Skeletal muscle tissue (tissue), 4 donors: Measurements from ENCODE around the gene CCDC69. TPM values are rescaled to one million over a fixed set of nuclear protein-coding genes. Genes with fewer than 3 reads are reported as not detected.

Source experiments
- H3K27ac ChIP-seq: one replicate; pipeline ENCODE4 v1.7.0; 2013; ENCODE audit warnings: mild to moderate bottlenecking, low read depth, low read length, inconsistent platforms
- H3K27me3 ChIP-seq, 3 donors: one replicate each; pipeline ENCODE4 v1.7.0; 2013; ENCODE audit warnings: low read length in 3 of 3; ENCODE audit not compliant: control insufficient read depth in 3 of 3, insufficient read depth in 3 of 3
- H3K36me3 ChIP-seq, 3 donors: one replicate each; pipeline ENCODE4 v1.7.0; 2013; ENCODE audit warnings: low read length in 3 of 3; ENCODE audit not compliant: control insufficient read depth in 3 of 3, insufficient read depth in 3 of 3
- H3K4me1 ChIP-seq, 3 donors: one replicate each; pipeline ENCODE4 v1.7.0; 2013; ENCODE audit warnings: low read length in 3 of 3, mild to moderate bottlenecking in 3 of 3; ENCODE audit not compliant: control insufficient read depth in 3 of 3, insufficient read depth in 3 of 3
- H3K4me3 ChIP-seq, 3 donors: one replicate each; pipeline ENCODE4 v1.7.0; 2013; ENCODE audit warnings: low read length in 3 of 3
- H3K9ac ChIP-seq, 3 donors: one replicate each; pipeline ENCODE4 v1.7.0; 2013; ENCODE audit warnings: low read length in 3 of 3, mild to moderate bottlenecking in 3 of 3, moderate library complexity in 2 of 3, low read depth in 1 of 3
- H3K9me3 ChIP-seq, 3 donors: one replicate each; pipeline ENCODE4 v1.7.0; 2013; ENCODE audit warnings: low read length in 3 of 3; ENCODE audit not compliant: control insufficient read depth in 3 of 3
- total RNA-seq: library from RNA; depleted of rRNA; stranded (reverse); fragments of >200 nt; gene quantifications from one replicate; pipeline ENCODE4 v1.2.3, GENCODE V29; 2014
- donor health status: Osteomylitis.

CCDC69 gene
- total RNA-seq, 1 donor from 2014 or later = 21.9 TPM

DNA sequence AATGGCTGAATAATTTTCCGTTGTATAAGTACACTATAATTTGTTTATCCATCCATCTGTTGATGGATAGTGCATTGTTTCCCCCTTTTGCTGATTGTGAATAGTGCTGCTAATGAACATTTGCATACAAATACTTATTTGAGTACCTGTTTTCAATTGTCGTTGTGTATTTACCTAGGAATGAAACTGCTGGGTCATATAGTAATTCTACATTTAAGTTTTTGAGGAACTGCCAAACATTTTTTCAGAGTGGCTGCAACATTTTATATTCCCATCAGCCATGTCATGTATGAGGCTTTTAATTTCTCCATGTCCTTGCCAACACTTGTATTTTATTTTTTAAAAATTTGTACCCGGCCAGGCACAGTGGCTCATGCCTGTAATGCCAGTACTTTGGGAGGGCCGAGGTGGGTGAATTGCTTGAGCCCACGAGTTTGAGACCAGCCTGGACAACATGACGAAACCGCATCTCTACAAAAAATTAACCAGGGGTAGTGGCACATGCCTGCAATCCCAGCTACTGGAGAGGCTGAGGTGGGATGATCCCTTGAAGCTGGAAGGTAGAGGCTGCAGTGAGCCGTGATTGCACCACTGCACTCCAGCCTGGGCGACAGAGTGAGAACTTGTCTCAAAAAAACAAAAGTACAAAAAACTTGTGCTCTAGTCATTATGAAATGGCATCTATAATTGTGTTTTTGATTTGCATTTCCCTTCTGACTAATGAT is 64.1 kb downstream of the CCDC69 start:
- H3K9me3 ChIP-seq = no peaks in the 10 kb centered on the region
- no peak overlapping the region for H3K9ac ChIP-seq
- no peaks in the 10 kb centered on the region for H3K27me3 ChIP-seq
- no peaks in the 10 kb centered on the region for H3K36me3 ChIP-seq
- H3K4me3 ChIP-seq = no peak overlapping the region
- no peak overlapping the region for H3K27ac ChIP-seq
- peaks cover 32 to 37% (median 33%) of the 10 kb centered on the region in 3 donors for H3K4me1 ChIP-seq

DNA sequence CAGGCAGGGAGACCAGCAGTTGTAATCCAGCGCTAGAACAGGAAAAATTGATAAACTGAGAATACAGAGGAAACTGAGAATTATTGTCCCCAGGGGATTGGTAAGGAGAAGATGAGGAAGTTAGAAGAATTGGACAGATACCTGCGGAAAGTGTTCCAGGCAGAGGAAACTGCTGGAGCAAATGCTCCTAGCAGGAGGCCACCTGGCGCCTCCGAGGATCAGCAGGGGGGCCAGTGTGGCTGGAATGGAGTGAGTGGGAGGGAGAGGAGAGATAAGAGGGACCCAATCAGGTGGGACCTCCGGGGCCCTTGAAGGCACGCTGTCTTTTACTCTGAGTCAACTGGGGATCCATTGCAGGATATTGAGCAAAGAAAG is 65.6 kb downstream of the CCDC69 start:
- H3K4me3 ChIP-seq = peak overlapping the region; percentile 92 to 97 (median 93)
- peaks cover 0 to 2% (median 0%) of the 10 kb centered on the region in 3 donors for H3K36me3 ChIP-seq
- peak overlapping the region; percentile 84 for H3K27ac ChIP-seq
- no peaks in the 10 kb centered on the region for H3K9me3 ChIP-seq
- H3K27me3 ChIP-seq = no peaks in the 10 kb centered on the region
- H3K9ac ChIP-seq = peak overlapping the region; percentile 76 to 96 (median 86)
- H3K4me1 ChIP-seq = peaks cover 33 to 44% (median 34%) of the 10 kb centered on the region in 3 donors

DNA sequence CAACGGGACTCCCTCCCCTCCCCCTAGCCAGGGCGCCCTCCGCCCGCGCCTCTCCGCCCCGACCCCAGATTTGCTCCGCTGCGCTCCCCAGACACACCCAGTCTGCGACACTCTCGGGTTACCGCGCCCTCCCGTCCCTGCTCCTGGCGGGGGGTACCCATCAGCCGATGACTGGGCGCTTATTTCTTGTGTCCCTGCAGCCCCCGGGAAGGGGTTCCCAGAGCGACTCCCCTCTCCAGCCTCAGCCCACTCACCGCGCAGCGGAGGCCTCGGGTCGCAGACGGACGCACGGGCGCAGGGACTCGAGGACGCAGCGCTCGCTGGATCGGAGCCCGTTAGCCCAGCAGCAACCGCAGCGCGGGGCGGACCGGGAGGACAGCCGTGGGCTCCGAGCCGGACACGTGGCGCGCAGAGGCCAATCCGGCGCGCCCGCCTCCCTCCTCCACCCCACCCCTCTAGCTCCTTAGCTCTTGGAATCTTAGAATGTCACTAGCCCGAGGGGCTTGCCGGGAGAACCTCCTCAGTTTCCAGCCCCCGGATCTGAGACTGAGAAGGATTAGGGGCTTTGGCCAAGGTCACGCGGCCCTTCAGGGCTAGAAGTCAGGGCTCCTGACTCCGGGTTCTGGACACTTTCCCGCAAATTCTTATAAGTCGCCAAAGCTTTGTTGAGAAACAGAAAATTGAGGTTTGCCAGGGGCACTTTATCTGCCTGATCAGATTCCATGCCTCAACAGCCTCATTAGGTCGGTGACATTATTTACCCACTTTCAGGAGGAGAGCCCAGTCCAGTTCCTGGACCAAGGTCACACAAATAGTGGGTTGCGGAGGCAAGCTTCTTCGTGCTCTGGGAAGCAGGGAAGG is 66.2 kb downstream of the CCDC69 start, which contains the start of gene ANXA6:
ANXA6 (minus strand) TSS at position 354 of the 861 bp plus-strand sequence. CDS start 9,878 bp downstream, outside the sequence.
- Histone ChIP-seq H3K9me3 (no peaks in the 10 kb centered on the region), H3K4me3 (peak within 1 kb of the TSS; percentile 92 to 97 (median 93)), H3K27ac (peak within 1 kb of the TSS; percentile 84), H3K4me1 (peaks cover 34 to 47% (median 34%) of the 10 kb centered on the region in 3 donors), H3K27me3 (no peaks in the 10 kb centered on the region), H3K9ac (peak within 1 kb of the TSS; percentile 76 to 96 (median 86)), H3K36me3 (peaks cover 0 to 2% (median 0%) of the 10 kb centered on the region in 3 donors)

DNA sequence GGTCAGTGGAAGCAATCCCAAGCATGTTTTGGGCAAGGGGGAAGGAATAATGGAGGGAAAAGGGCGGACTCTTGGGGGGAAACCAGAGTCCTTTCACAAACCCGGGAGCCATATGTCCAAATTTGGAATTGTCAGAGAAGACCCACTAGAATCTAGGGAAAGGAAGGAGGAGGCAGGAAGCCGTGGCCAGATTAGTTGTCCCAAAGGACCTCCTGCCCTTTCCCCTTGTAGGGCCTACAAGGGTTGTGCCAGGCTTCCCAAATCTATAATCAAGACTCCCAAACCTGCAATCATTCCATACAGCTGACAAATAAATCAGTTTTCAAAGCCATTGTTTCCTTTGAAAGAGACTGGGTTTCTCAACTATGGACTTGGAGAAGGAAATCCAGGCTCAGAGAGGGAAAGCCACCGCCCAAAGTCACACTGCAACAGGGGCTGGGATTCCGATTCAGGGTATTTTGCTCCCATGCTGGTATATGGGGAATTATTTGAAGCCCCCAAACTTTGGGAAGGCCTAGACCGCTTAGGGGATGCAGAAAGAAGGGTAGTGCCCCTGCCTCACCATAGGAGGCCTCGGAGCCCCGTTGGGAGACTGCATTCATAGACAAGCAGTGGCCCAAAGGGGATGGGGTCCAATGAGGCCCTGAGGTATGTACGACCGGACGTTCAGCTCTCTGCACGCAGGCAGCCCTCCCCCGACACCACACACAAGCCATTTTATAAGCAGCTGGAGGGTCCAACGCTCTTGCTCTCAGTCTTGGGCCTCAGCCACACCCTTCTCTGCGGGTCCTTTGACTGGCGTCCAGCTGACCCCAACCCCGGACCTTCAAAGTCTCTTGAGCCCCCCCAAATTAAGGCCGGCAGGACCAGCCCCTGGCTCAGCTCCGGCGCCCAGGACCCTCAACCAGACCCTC is 67.1 kb downstream of the CCDC69 start:
- Histone ChIP-seq H3K9ac (peak overlapping the region; percentile 76 to 96 (median 86)), H3K27ac (peak overlapping the region; percentile 84), H3K36me3 (peaks cover 0 to 2% (median 0%) of the 10 kb centered on the region in 3 donors), H3K4me3 (peak overlapping the region; percentile 92 to 97 (median 93)), H3K9me3 (no peaks in the 10 kb centered on the region), H3K27me3 (no peaks in the 10 kb centered on the region), H3K4me1 (peaks cover 39 to 56% (median 39%) of the 10 kb centered on the region in 3 donors)

DNA sequence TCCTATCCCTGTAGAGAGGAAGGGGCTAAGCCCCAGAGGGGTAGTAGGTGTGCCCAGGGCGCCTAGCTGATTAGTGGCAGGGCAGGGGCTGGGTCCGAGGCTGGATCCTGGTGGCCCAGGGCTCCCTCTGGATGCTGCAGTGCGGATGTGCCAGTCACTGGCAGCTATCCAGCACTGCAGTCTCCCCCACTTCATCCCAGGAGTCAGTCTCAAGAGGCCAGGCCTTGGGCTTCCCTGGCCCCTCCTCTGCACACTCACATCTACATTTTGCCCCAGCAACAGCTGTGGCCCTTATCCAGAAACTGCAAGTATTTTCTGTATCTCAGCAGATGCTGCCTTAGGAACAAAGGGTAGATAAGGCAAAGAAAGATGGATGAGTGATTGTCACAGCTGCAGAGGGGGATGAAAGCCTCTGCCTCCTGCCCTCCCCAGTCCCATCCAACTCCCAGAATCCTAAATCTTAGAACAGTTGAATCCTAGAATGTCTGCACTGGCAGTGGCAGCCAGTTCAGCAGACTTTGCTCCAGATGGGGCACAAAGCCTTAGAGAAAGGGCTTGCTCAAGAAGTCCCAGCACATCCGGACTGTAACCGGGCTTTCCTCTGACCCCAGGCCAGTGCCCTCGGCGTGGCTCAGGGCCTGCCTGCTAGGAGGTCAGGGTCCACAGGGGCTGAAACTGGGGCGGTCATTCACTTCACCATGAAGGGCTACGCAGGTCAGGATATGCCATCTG is 68.0 kb downstream of the CCDC69 start:
- peaks cover 0 to 2% (median 0%) of the 10 kb centered on the region in 3 donors for H3K36me3 ChIP-seq
- peak overlapping the region; percentile 76 to 96 (median 86) for H3K9ac ChIP-seq
- peak overlapping the region; percentile 84 for H3K27ac ChIP-seq
- no peaks in the 10 kb centered on the region for H3K27me3 ChIP-seq
- peaks cover 47 to 64% (median 47%) of the 10 kb centered on the region in 3 donors for H3K4me1 ChIP-seq
- H3K4me3 ChIP-seq = peak overlapping the region; percentile 92 to 97 (median 93)
- H3K9me3 ChIP-seq = no peaks in the 10 kb centered on the region

DNA sequence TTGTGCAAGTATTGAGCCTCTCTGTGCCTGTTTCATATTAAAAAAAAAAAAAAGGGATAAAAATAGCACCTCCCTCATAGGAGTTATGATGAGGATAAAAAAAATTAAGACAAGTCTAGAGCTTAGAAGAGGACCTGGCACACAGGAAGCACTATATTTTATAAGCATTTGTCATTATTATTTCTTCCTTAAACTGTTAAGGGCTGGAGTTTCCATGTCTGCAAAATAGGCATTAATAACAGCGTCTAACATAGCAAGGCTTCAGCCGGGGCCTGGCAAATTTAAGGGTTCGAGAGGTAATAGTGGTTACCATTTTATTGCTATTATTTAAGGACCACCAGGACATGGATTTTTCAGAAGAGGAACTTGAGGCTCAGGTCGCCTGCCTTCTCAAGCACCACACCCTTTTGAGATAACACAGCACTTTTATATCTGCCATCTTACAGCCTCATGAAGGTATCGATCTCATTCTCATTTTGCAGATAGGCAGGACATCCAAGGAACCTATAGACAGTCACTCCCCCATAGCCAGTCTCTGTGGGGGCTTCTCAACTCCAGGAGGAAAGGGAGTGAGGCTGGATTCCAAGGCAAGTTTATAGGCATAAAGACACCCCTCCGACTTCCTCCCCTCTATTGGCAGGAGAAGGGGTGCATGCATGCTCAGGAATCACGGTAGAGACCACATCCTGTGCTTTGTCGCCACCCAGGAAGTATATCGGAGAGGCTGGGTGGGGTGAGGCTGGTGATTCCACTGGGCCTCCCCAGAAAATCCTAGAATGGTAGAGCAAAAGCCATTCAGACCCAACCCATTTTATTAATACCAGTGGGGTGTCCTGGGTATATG is 68.7 kb downstream of the CCDC69 start:
- Histone ChIP-seq H3K36me3 (peaks cover 0 to 2% (median 0%) of the 10 kb centered on the region in 3 donors), H3K9ac (peak overlapping the region; percentile 76 to 96 (median 86)), H3K9me3 (no peaks in the 10 kb centered on the region), H3K4me3 (peak overlapping the region; percentile 92 to 97 (median 93)), H3K27me3 (no peaks in the 10 kb centered on the region), H3K27ac (peak overlapping the region; percentile 84), H3K4me1 (peaks cover 55 to 72% (median 55%) of the 10 kb centered on the region in 3 donors)

DNA sequence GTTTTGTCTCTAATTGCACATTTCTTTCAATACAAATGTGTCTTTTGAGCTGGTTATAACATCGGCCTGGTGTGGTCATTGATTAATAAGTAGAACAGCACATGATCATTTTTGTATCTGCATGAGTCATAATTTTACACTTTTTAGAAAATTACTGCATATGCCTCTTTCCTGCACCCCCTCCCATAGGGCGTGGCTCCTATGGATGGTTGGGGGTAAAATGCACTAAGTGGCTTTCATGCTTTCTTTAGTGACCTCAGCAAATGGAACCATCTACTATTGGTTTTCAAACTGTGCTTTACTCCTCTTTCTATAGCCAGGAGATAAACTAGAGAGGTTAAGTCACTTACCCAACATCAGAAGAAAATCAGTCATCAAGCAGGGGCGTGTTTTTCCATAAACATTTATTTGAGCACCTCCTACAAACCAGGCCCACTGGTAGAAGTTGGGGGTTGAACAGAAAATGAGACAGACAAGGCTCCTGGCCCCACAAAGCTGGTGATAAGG is 70.1 kb downstream of the CCDC69 start:
- peaks cover 0 to 2% (median 0%) of the 10 kb centered on the region in 3 donors for H3K36me3 ChIP-seq
- no peaks in the 10 kb centered on the region for H3K27me3 ChIP-seq
- H3K4me1 ChIP-seq = peaks cover 56 to 77% (median 57%) of the 10 kb centered on the region in 3 donors
- no peak overlapping the region for H3K27ac ChIP-seq
- H3K4me3 ChIP-seq = no peak overlapping the region
- H3K9ac ChIP-seq = no peak overlapping the region
- no peaks in the 10 kb centered on the region for H3K9me3 ChIP-seq

DNA sequence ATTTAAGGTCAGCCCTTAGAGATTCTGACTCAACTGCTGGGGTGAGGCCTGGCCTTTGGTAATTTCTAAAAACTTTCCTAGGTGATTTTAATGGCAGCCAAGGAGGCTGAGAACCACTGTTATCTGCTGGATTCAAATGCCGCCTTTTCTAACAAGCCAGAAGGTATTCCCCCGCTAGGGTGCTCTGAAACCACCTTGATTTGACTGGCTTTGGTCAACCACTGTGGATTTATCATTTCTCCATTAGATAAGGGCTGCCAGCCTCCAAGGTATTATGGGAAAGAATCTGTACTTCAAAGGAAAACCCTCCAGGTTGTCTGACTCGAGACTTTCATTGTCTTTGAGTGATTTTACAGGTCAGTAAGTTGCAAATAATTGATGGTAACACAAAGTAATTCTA is 70.6 kb downstream of the CCDC69 start:
- peaks cover 57 to 76% (median 58%) of the 10 kb centered on the region in 3 donors for H3K4me1 ChIP-seq
- H3K27me3 ChIP-seq = no peaks in the 10 kb centered on the region
- no peaks in the 10 kb centered on the region for H3K9me3 ChIP-seq

More for the DNA sequence above, 70.6 kb downstream of the CCDC69 start:
- H3K27ac ChIP-seq = no peak overlapping the region
- no peak overlapping the region for H3K4me3 ChIP-seq
- no peak overlapping the region for H3K9ac ChIP-seq
- H3K36me3 ChIP-seq = peaks cover 0 to 2% (median 0%) of the 10 kb centered on the region in 3 donors
